Measurements from ENCODE around the gene PALLD.

Gene PALLD

GRCh38 chr4:168877511-168878491 lies 380.9 kb downstream of the PALLD start:
- no peak overlapping the region for H3K4me2 ChIP-seq (ENCODE audit: low read depth, low read length)
- H3K27me3 ChIP-seq (replicated peaks; ENCODE audit: insufficient read depth, low read length): no peaks in the 10 kb centered on the region
- H3K79me2 ChIP-seq (ENCODE audit: low read length): no peaks in the 10 kb centered on the region
- no peaks in the 10 kb centered on the region for H3K4me1 ChIP-seq (ENCODE audit: low read length)
- H3K9me2 ChIP-seq (replicated peaks; ENCODE audit: insufficient read depth, low read length): no peaks in the 10 kb centered on the region
- no peak for DNase-seq
- no peaks in the 10 kb centered on the region for H4K20me1 ChIP-seq (ENCODE audit: insufficient read depth, low read length)
- no peak overlapping the region for H2AFZ ChIP-seq (ENCODE audit: low read length)
- no peaks in the 10 kb centered on the region for H3K9me3 ChIP-seq (replicated peaks; ENCODE audit: insufficient read depth, low read length)
- H3K36me3 ChIP-seq (replicated peaks; ENCODE audit: insufficient read depth, low read length): no peaks in the 10 kb centered on the region
- TF ChIP-seq EZH2 (optimal IDR thresholded peaks at IDR 0.05; ENCODE audit: low read depth, low read length) (no peak), CTCF (IDR thresholded peaks at IDR 0.05; ENCODE audit: low read length) (no peak), EZH2phosphoT487 (IDR thresholded peaks at IDR 0.05; ENCODE audit: low read length) (no peak)
- H3K27ac ChIP-seq (ENCODE audit: low read length): no peak overlapping the region
- no peak overlapping the region for H3K4me3 ChIP-seq (ENCODE audit: low read length)
- H3K9ac ChIP-seq (ENCODE audit: low read length): no peak overlapping the region
- no peaks in the 10 kb centered on the region for H3F3A ChIP-seq (ENCODE audit: insufficient read depth, low read length)

- H3K4me3 ChIP-seq (ENCODE audit: low read length): no peak overlapping the region
- no peak overlapping the region for H3K9ac ChIP-seq (ENCODE audit: low read length)
- TF ChIP-seq EZH2phosphoT487 (IDR thresholded peaks at IDR 0.05; ENCODE audit: low read length): no peak
- no peak for TF ChIP-seq CTCF (IDR thresholded peaks at IDR 0.05; ENCODE audit: low read length)
- TF ChIP-seq EZH2 (optimal IDR thresholded peaks at IDR 0.05; ENCODE audit: low read depth, low read length): no peak
Observed at GRCh38 chr4:168878623-168879022, 381.8 kb downstream of the PALLD start.

GRCh38 chr4:168879188-168879587 lies 382.3 kb downstream of the PALLD start:
- H3F3A ChIP-seq (ENCODE audit: insufficient read depth, low read length): no peaks in the 10 kb centered on the region
- H3K4me3 ChIP-seq (ENCODE audit: low read length): no peak overlapping the region

More at GRCh38 chr4:168878623-168879022, 381.8 kb downstream of the PALLD start:
- no peaks in the 10 kb centered on the region for H3F3A ChIP-seq (ENCODE audit: insufficient read depth, low read length)
- no peaks in the 10 kb centered on the region for H3K9me3 ChIP-seq (replicated peaks; ENCODE audit: insufficient read depth, low read length)
- H3K36me3 ChIP-seq (replicated peaks; ENCODE audit: insufficient read depth, low read length): no peaks in the 10 kb centered on the region
- H3K4me2 ChIP-seq (ENCODE audit: low read depth, low read length): no peak overlapping the region
- no peaks in the 10 kb centered on the region for H4K20me1 ChIP-seq (ENCODE audit: insufficient read depth, low read length)
- no peak for DNase-seq
- no peaks in the 10 kb centered on the region for H3K4me1 ChIP-seq (ENCODE audit: low read length)
- H3K9me2 ChIP-seq (replicated peaks; ENCODE audit: insufficient read depth, low read length): no peaks in the 10 kb centered on the region
- H3K27me3 ChIP-seq (replicated peaks; ENCODE audit: insufficient read depth, low read length): no peaks in the 10 kb centered on the region
- H3K79me2 ChIP-seq (ENCODE audit: low read length): no peaks in the 10 kb centered on the region
- no peak overlapping the region for H2AFZ ChIP-seq (ENCODE audit: low read length)
- H3K27ac ChIP-seq (ENCODE audit: low read length): no peak overlapping the region

More at GRCh38 chr4:168879188-168879587, 382.3 kb downstream of the PALLD start:
- no peaks in the 10 kb centered on the region for H3K9me2 ChIP-seq (replicated peaks; ENCODE audit: insufficient read depth, low read length)
- DNase-seq: no peak
- no peak for TF ChIP-seq EZH2 (optimal IDR thresholded peaks at IDR 0.05; ENCODE audit: low read depth, low read length)
- TF ChIP-seq CTCF (IDR thresholded peaks at IDR 0.05; ENCODE audit: low read length): no peak
- no peak for TF ChIP-seq EZH2phosphoT487 (IDR thresholded peaks at IDR 0.05; ENCODE audit: low read length)
- no peak overlapping the region for H3K9ac ChIP-seq (ENCODE audit: low read length)
- H3K27ac ChIP-seq (ENCODE audit: low read length): no peak overlapping the region
- H3K4me2 ChIP-seq (ENCODE audit: low read depth, low read length): no peak overlapping the region
- no peaks in the 10 kb centered on the region for H3K27me3 ChIP-seq (replicated peaks; ENCODE audit: insufficient read depth, low read length)
- H3K4me1 ChIP-seq (ENCODE audit: low read length): no peaks in the 10 kb centered on the region
- no peaks in the 10 kb centered on the region for H3K79me2 ChIP-seq (ENCODE audit: low read length)
- no peaks in the 10 kb centered on the region for H3K36me3 ChIP-seq (replicated peaks; ENCODE audit: insufficient read depth, low read length)
- no peaks in the 10 kb centered on the region for H4K20me1 ChIP-seq (ENCODE audit: insufficient read depth, low read length)
- H2AFZ ChIP-seq (ENCODE audit: low read length): no peak overlapping the region
- no peaks in the 10 kb centered on the region for H3K9me3 ChIP-seq (replicated peaks; ENCODE audit: insufficient read depth, low read length)
